Activated T-cell treated with anti-CD3 and anti-CD28 coated beads, Interleukin-2, amount 50 U/mL, for 4 hours (primary cell): ENCODE measurements around the gene PNPLA2. TPM values are rescaled to one million over a fixed set of nuclear protein-coding genes. Genes with fewer than 3 reads are reported as not detected.

Experiments used
- ATAC-seq, 2 donors: fragments of 200-7000 bp; cut with Tn5 transposase; one replicate each; pipeline ENCODE4 v1.10.0; 2021
- DNase-seq: peaks from one replicate; pipeline ENCODE4 v3.0.0-alpha.2; 2020
- H3K27me3 Mint-ChIP-seq: one replicate; pipeline ENCODE4 v1.8.0; 2021; ENCODE audit warnings: low read depth, mixed read lengths
- H3K36me3 Mint-ChIP-seq: one replicate; pipeline ENCODE4 v1.8.0; 2022; ENCODE audit warnings: mixed read lengths; ENCODE audit not compliant: insufficient read depth
- H3K4me1 Mint-ChIP-seq: one replicate; pipeline ENCODE4 v1.8.0; 2021; ENCODE audit warnings: low read depth, mixed read lengths
- H3K4me3 Mint-ChIP-seq: one replicate; pipeline ENCODE4 v1.8.0; 2021; ENCODE audit warnings: mild to moderate bottlenecking, moderate library complexity, mixed read lengths
- H3K9me3 Mint-ChIP-seq: one replicate; pipeline ENCODE4 v1.8.0; 2021; ENCODE audit warnings: mixed read lengths
- total RNA-seq, 3 donors: library from RNA; stranded (reverse); gene quantifications; one replicate each; pipeline ENCODE4 v1.2.1, GENCODE V29; 2021

The PNPLA2 gene
- total RNA-seq, 3 donors from 2014 or later, result 55.5 to 62.4 (median 60.2) TPM

- H3K4me3 Mint-ChIP-seq, result no peak overlapping the region
- H3K36me3 Mint-ChIP-seq, result no peaks in the 10 kb centered on the region
- H3K4me1 Mint-ChIP-seq, result no peaks in the 10 kb centered on the region
- no peaks in the 10 kb centered on the region for H3K27me3 Mint-ChIP-seq
- DNase-seq (no peak), ATAC-seq (no peak)
- H3K9me3 Mint-ChIP-seq, result no peaks in the 10 kb centered on the region
Observed at GRCh38 chr11:863023-863909, 44.6 kb downstream of the PNPLA2 start.

- Mint-ChIP-seq H3K4me3 (no peak overlapping the region), H3K9me3 (no peaks in the 10 kb centered on the region), H3K36me3 (no peaks in the 10 kb centered on the region), H3K4me1 (no peaks in the 10 kb centered on the region), H3K27me3 (no peaks in the 10 kb centered on the region)
- DNase-seq, result no peak
- no peak for ATAC-seq
Observed at GRCh38 chr11:863910-864827, 45.5 kb downstream of the PNPLA2 start.

GRCh38 chr11:864898-865297, 46.2 kb downstream of the PNPLA2 start:
- Mint-ChIP-seq H3K4me1 (no peaks in the 10 kb centered on the region), H3K9me3 (no peaks in the 10 kb centered on the region), H3K4me3 (no peak overlapping the region), H3K27me3 (no peaks in the 10 kb centered on the region), H3K36me3 (no peaks in the 10 kb centered on the region)
- ATAC-seq (no peak), DNase-seq (no peak)

GRCh38 chr11:865462-866430, 47.0 kb downstream of the PNPLA2 start:
- ATAC-seq, result no peak

GRCh38 chr11:866481-866880, 47.8 kb downstream of the PNPLA2 start:
- H3K36me3 Mint-ChIP-seq, result no peaks in the 10 kb centered on the region
- H3K4me3 Mint-ChIP-seq, result no peak overlapping the region
- no peaks in the 10 kb centered on the region for H3K27me3 Mint-ChIP-seq
- no peaks in the 10 kb centered on the region for H3K4me1 Mint-ChIP-seq
- H3K9me3 Mint-ChIP-seq, result no peaks in the 10 kb centered on the region
- no peak for ATAC-seq
- no peak for DNase-seq

More at GRCh38 chr11:865462-866430, 47.0 kb downstream of the PNPLA2 start:
- H3K36me3 Mint-ChIP-seq, result no peaks in the 10 kb centered on the region
- no peaks in the 10 kb centered on the region for H3K4me1 Mint-ChIP-seq
- no peak for DNase-seq
- no peaks in the 10 kb centered on the region for H3K9me3 Mint-ChIP-seq
- H3K4me3 Mint-ChIP-seq, result no peak overlapping the region
- H3K27me3 Mint-ChIP-seq, result no peaks in the 10 kb centered on the region

- Mint-ChIP-seq H3K9me3 (no peaks in the 10 kb centered on the region), H3K4me1 (no peaks in the 10 kb centered on the region), H3K4me3 (no peak overlapping the region), H3K36me3 (no peaks in the 10 kb centered on the region), H3K27me3 (no peaks in the 10 kb centered on the region)
- ATAC-seq (no peak), DNase-seq (no peak)
Observed at GRCh38 chr11:867856-868358, 49.2 kb downstream of the PNPLA2 start.

- DNase-seq (no peak), ATAC-seq (no peak)
- no peaks in the 10 kb centered on the region for H3K27me3 Mint-ChIP-seq
- no peaks in the 10 kb centered on the region for H3K9me3 Mint-ChIP-seq
- H3K36me3 Mint-ChIP-seq, result peaks cover 2% of the 10 kb centered on the region
- H3K4me3 Mint-ChIP-seq, result no peak overlapping the region
- H3K4me1 Mint-ChIP-seq, result no peaks in the 10 kb centered on the region
Observed at GRCh38 chr11:868394-868793, 49.7 kb downstream of the PNPLA2 start.

- DNase-seq (no peak), ATAC-seq (no peak)
- Mint-ChIP-seq H3K27me3 (no peaks in the 10 kb centered on the region), H3K36me3 (peaks cover 6% of the 10 kb centered on the region), H3K4me1 (no peaks in the 10 kb centered on the region), H3K4me3 (no peak overlapping the region), H3K9me3 (no peaks in the 10 kb centered on the region)
Observed at GRCh38 chr11:868802-869201, 50.1 kb downstream of the PNPLA2 start.

- Mint-ChIP-seq H3K4me3 (no peak overlapping the region), H3K36me3 (peaks cover 8% of the 10 kb centered on the region), H3K4me1 (no peaks in the 10 kb centered on the region), H3K27me3 (no peaks in the 10 kb centered on the region), H3K9me3 (no peaks in the 10 kb centered on the region)
- no peak for ATAC-seq
- DNase-seq, result no peak
Observed at GRCh38 chr11:869399-870126, 50.8 kb downstream of the PNPLA2 start.

GRCh38 chr11:870127-870413, 51.4 kb downstream of the PNPLA2 start:
- Mint-ChIP-seq H3K4me3 (no peak overlapping the region), H3K4me1 (no peaks in the 10 kb centered on the region), H3K9me3 (no peaks in the 10 kb centered on the region), H3K27me3 (no peaks in the 10 kb centered on the region), H3K36me3 (peaks cover 8% of the 10 kb centered on the region)
- DNase-seq (no peak), ATAC-seq (no peak)

GRCh38 chr11:870418-870817, 51.7 kb downstream of the PNPLA2 start:
- Mint-ChIP-seq H3K4me1 (no peaks in the 10 kb centered on the region), H3K9me3 (no peaks in the 10 kb centered on the region), H3K4me3 (no peak overlapping the region), H3K27me3 (no peaks in the 10 kb centered on the region), H3K36me3 (peaks cover 9% of the 10 kb centered on the region)
- no peak for DNase-seq
- ATAC-seq, result no peak

GRCh38 chr11:871472-871871, 52.8 kb downstream of the PNPLA2 start:
- no peak for ATAC-seq
- H3K4me1 Mint-ChIP-seq, result no peaks in the 10 kb centered on the region
- no peaks in the 10 kb centered on the region for H3K9me3 Mint-ChIP-seq
- H3K27me3 Mint-ChIP-seq, result no peaks in the 10 kb centered on the region
- no peak overlapping the region for H3K4me3 Mint-ChIP-seq
- peaks cover 16% of the 10 kb centered on the region for H3K36me3 Mint-ChIP-seq
- no peak for DNase-seq

GRCh38 chr11:872799-873198, 54.1 kb downstream of the PNPLA2 start:
- DNase-seq (no peak), ATAC-seq (no peak)
- Mint-ChIP-seq H3K36me3 (peaks cover 18% of the 10 kb centered on the region), H3K4me1 (no peaks in the 10 kb centered on the region), H3K9me3 (no peaks in the 10 kb centered on the region), H3K4me3 (no peak overlapping the region), H3K27me3 (no peaks in the 10 kb centered on the region)
